C4-2B (cell line): ENCODE results near the gene RBM42.
A peak's percentile ranks its signal among the peaks of the same experiment; 100 is the strongest.
"Not testable (repeated sequence)": the region's sequence is repeated elsewhere in the genome, so short reads cannot be mapped to it uniquely, and the experiment has no call there.

ENCODE experiments used
- H3K27ac ChIP-seq: fragments of 450-650 bp; 2 replicates; pipeline ENCODE4 v1.5.1; 2017
- CTCF ChIP-seq: fragments of 450-650 bp; conservative IDR thresholded peaks from 2 replicates; pipeline ENCODE4 v1.5.1; 2017; ENCODE audit warnings: mild to moderate bottlenecking
- ZFX ChIP-seq: fragments of 450-650 bp; IDR thresholded peaks from 2 replicates; pipeline ENCODE4 v1.6.1; 2017

RBM42 gene

GRCh38 chr19:35644206-35644986 lies 15.6 kb downstream of the RBM42 start:
- peak overlapping the region; percentile 82 for H3K27ac ChIP-seq
- TF ChIP-seq ZFX (0 out of 2 replicates have a peak, but pooled peaks have one; percentile 17), CTCF (no peak)

GRCh38 chr19:35644987-35645679 lies 16.3 kb downstream of the RBM42 start:
- peak overlapping the region; percentile 82 for H3K27ac ChIP-seq
- TF ChIP-seq CTCF (no peak), ZFX (no peak)

- TF ChIP-seq ZFX (no peak), CTCF (no peak)
- peak overlapping the region; percentile 82; the same call in 1 of the 2 replicates for H3K27ac ChIP-seq
Observed at GRCh38 chr19:35645680-35646511, 17.1 kb downstream of the RBM42 start.

DNA sequence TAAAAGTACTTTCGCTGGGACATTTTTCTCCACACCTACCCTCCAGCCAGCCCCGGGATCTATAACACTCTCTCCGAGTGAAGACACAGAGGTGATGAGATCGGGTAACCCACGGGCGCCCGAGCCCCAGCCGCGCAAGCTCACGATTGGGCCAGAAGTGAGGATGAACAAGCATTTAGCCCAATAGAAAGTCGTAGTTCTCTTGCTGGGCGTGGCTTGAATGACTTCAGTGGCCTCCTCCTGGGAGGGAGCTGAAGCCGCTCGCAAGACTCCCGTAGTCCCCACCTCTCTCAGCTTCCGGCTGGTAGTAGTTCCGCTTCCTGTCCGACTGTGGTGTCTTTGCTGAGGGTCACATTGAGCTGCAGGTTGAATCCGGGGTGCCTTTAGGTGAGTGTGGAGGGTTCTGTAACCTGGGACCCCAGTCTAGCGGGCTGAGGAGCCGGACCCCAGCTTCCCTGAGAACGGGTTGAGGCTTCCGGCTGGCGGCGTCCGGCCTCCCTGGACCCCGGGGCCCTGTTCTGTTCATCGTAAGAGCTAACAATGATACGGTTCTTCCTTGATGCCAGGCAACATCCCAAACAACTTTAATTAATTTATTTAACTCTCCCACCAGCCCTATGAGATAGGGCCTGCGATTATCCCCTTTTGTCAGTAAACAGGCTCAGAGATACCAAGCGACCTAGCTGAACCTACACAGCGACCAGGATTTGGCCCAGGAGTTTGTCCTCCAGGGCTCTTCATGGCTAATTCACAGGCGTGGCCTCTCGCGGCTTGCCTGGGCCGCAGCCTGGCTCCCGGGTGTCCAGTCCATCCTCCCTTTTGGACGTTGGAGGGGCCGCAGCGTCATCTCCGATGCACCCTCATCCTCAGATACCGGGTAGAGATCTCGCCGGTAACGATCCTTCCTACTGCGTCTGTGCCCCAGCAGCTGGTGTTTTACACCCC lies 19.5 kb downstream of the RBM42 start, which contains the start of gene COX6B1:
COX6B1 (plus strand) TSS at position 307 of the 945 bp plus-strand sequence. CDS start 2,921 bp downstream, outside the sequence.
- peak within 1 kb of the TSS; percentile 88 for H3K27ac ChIP-seq
- TF ChIP-seq ZFX (peak; percentile 64; the same call in 1 of the 2 replicates), CTCF (no peak)

DNA sequence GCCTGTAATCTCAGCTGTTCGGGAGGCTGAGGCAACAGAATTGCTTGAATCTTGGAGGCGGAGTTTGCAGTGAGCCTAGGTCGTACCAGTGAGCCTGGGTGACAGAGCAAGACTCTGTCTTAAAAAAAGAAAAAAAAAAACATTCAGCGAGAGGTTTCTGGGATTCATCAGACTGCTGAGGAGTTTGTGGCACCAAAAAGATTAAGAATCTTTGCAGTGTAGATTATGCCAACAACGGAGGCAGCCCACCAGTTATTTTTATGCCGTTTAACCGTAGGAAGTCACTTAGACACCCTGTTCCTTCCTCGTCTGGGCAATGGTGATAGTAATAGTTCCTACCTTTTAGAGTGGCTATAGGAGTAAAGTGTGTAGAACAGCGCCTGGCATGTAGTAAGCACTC lies 21.7 kb downstream of the RBM42 start:
- TF ChIP-seq CTCF: no peak
- TF ChIP-seq ZFX: no peak
- no peak overlapping the region for H3K27ac ChIP-seq

- not testable (repeated sequence) for H3K27ac ChIP-seq
Observed at GRCh38 chr19:35654828-35655227, 26.0 kb downstream of the RBM42 start.

DNA sequence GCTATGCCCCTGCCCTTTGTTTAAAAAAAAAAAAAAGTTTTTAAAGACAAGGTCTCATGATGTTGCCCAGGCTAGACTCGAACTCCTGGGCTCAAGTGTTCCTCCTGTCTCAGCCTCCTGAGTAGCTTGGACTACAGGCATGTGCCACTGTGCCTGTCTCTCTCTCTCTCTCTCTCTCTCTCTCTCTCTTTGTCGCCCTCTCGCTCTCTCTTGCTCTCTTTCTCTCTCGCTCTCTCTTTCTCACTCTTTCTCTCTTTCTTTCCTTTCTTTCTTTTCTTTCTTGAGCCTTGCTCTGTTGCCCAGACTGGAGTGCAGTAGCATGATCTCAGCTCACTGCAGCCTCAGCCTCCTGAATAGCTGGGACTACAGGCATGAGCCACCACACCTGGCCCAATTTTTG lies 26.8 kb downstream of the RBM42 start:
- no peak overlapping the region for H3K27ac ChIP-seq
- no peak for TF ChIP-seq ZFX
- no peak for TF ChIP-seq CTCF
